Endothelial cell of umbilical vein (primary cell): ENCODE measurements around the gene FXYD6. TPM values are rescaled to one million over a fixed set of nuclear protein-coding genes. Genes with fewer than 3 reads are reported as not detected.

Source experiments
- BruUV-seq: library from RNA; stranded (reverse); fragments of 400-500 nt; replicated peaks from 2 replicates; lab custom pipeline; 2021; lab: Mats Ljungman, UMichigan
- CTCF ChIA-PET: fragments of 300-600, 350-600 bp; sonication (Branson Sonifier 250); formaldehyde crosslinking; loops from one replicate; lab custom pipeline; 2021; ENCODE audit warnings: antibody characterized with exemption, inconsistent platforms; lab: Charles Lee
- POLR2A ChIA-PET: fragments of 300-600, 350-600 bp; sonication (Branson Sonifier 250); formaldehyde crosslinking; loops from one replicate; lab custom pipeline; 2021; ENCODE audit warnings: antibody characterized with exemption, inconsistent platforms; lab: Charles Lee
- DNase-seq: peaks from one replicate; pipeline ENCODE4 v3.0.0-alpha.2; 2011; ENCODE audit warnings: low read depth, low spot score
- FAIRE-seq: peaks from 2 replicates; lab custom pipeline; 2011; peaks lifted over from hg19 to GRCh38; lab: Jason Lieb, UNC
- H2AFZ ChIP-seq: 2 replicates; pipeline ENCODE4 v1.6.0; 2012; ENCODE audit warnings: low read depth, low read length, control low read depth, inconsistent platforms
- H3K27ac ChIP-seq: 2 replicates; pipeline ENCODE4 v1.5.1; 2011; ENCODE audit warnings: low read depth, mild to moderate bottlenecking, control low read depth, low read length, moderate library complexity; ENCODE audit not compliant: insufficient read depth
- H3K27me3 ChIP-seq, 2 experiments: 2 replicates each; pipeline versions ENCODE4 v1.6.0 to v1.6.1; 2011; ENCODE audit warnings: low read length in 2 of 2, mixed read lengths in 1 of 2; ENCODE audit not compliant: control insufficient read depth in 2 of 2, insufficient read depth in 2 of 2
- H3K36me3 ChIP-seq, 2 experiments: 2 replicates in 1 of 2; 3 replicates in 1 of 2; pipeline ENCODE4 v1.5.1; 2011; ENCODE audit warnings: low read length in 2 of 2, mild to moderate bottlenecking in 1 of 2, moderate library complexity in 1 of 2; ENCODE audit not compliant: control insufficient read depth in 2 of 2, insufficient read depth in 2 of 2; ENCODE audit errors: extremely low read depth in 1 of 2
- H3K4me1 ChIP-seq: 3 replicates; pipeline ENCODE4 v1.5.1; 2011; ENCODE audit warnings: mild to moderate bottlenecking, low read length; ENCODE audit not compliant: control insufficient read depth, insufficient read depth; ENCODE audit errors: extremely low read depth
- H3K4me2 ChIP-seq: 2 replicates; pipeline ENCODE4 v1.6.1; 2011; ENCODE audit warnings: low read length, control low read depth, mixed read lengths; ENCODE audit not compliant: insufficient read depth
- H3K4me3 ChIP-seq, 3 experiments: fragments of 200-600 bp in 1 of 3; sonication (generic), shearing (Covaris generic) in 1 of 3; replicated peaks in 1 of 3; 2 replicates each; pipeline ENCODE4 v1.5.1; 2011 to 2016; ENCODE audit warnings: control low read depth in 3 of 3, low read length in 3 of 3, mild to moderate bottlenecking in 2 of 3, inconsistent platforms in 1 of 3, low read depth in 1 of 3, moderate library complexity in 1 of 3; ENCODE audit not compliant: insufficient read depth in 1 of 3
- H3K79me2 ChIP-seq: 2 replicates; pipeline ENCODE4 v1.6.0; 2012; ENCODE audit warnings: low read length, inconsistent platforms; ENCODE audit not compliant: control insufficient read depth, insufficient read depth
- H3K9ac ChIP-seq: replicated peaks from 2 replicates; pipeline ENCODE3; 2011; ENCODE audit warnings: low read length, control low read depth; ENCODE audit not compliant: insufficient read depth; ENCODE audit errors: extremely low read depth
- H3K9me1 ChIP-seq: replicated peaks from 3 replicates; pipeline ENCODE4 v1.6.0; 2011; ENCODE audit warnings: mild to moderate bottlenecking, low read length; ENCODE audit not compliant: control insufficient read depth, insufficient read depth; ENCODE audit errors: extremely low read depth
- H3K9me3 ChIP-seq: replicated peaks from 2 replicates; pipeline ENCODE4 v1.5.1; 2012; ENCODE audit warnings: low read length, inconsistent platforms; ENCODE audit not compliant: control insufficient read depth, insufficient read depth
- H4K20me1 ChIP-seq: replicated peaks from 2 replicates; pipeline ENCODE3; 2011; ENCODE audit warnings: mild to moderate bottlenecking, low read length; ENCODE audit not compliant: control insufficient read depth, insufficient read depth; ENCODE audit errors: extremely low read depth
- CTCF ChIP-seq, 2 donors: IDR thresholded peaks; 1 replicate in 1 of 2; 2 replicates in 1 of 2; pipeline ENCODE4 v1.5.1; 2011; ENCODE audit warnings: low read length in 2 of 2, mild to moderate bottlenecking in 2 of 2, moderate library complexity in 2 of 2, control low read depth in 1 of 2, inconsistent platforms in 1 of 2, low read depth in 1 of 2; ENCODE audit not compliant: insufficient read depth in 1 of 2; ENCODE audit errors: extremely low read depth in 1 of 2
- EZH2 ChIP-seq: IDR thresholded peaks from 2 replicates; pipeline ENCODE4 v1.6.1; 2012; ENCODE audit warnings: borderline replicate concordance, low read depth, mild to moderate bottlenecking, moderate library complexity, low read length, inconsistent platforms; ENCODE audit not compliant: severe bottlenecking
- FOS ChIP-seq: IDR thresholded peaks from 2 replicates; pipeline ENCODE4 v1.6.1; 2011; ENCODE audit warnings: mild to moderate bottlenecking, low read length, moderate library complexity, borderline replicate concordance; ENCODE audit not compliant: insufficient read depth
- GATA2 ChIP-seq: IDR thresholded peaks from 2 replicates; pipeline ENCODE4 v1.7.0; 2011; ENCODE audit warnings: low read depth, mild to moderate bottlenecking, moderate library complexity, mixed read lengths, low read length; ENCODE audit not compliant: insufficient read length, insufficient read depth
- JUN ChIP-seq: IDR thresholded peaks from 2 replicates; pipeline ENCODE4 v1.6.1; 2011; ENCODE audit warnings: borderline replicate concordance, low read depth; ENCODE audit not compliant: insufficient read length, insufficient read depth
- MYC ChIP-seq: IDR thresholded peaks from one replicate; pipeline ENCODE4 v1.6.1; 2011; ENCODE audit warnings: mild to moderate bottlenecking, low read depth, low read length
- POLR2A ChIP-seq: IDR thresholded peaks from 2 replicates; pipeline ENCODE4 v1.6.1; 2012; ENCODE audit warnings: low read depth, mild to moderate bottlenecking, control low read depth, low read length
- POLR2AphosphoS5 ChIP-seq: IDR thresholded peaks from 2 replicates; pipeline ENCODE4 v1.6.1; 2012; ENCODE audit warnings: low read depth, mild to moderate bottlenecking, control low read depth, low read length, moderate library complexity; ENCODE audit not compliant: insufficient read depth
- dilution Hi-C: fragments of 300-500 bp; cut with MboI; formaldehyde crosslinking; loops from one replicate; pipeline ENCODE4 v1.15.0; 2019; ENCODE audit warnings: low sequenced_read_pairs; ENCODE audit not compliant: extremely low pct_ligation_motif_present
- intact Hi-C: fragments of 100-400 bp; cut with micrococcal nuclease; formaldehyde crosslinking; loops from one replicate; pipeline ENCODE4 v1.10.0; 2022
- polyA plus RNA-seq, 4 experiments: library from polyadenylated mRNA; depleted of rRNA in 3 of 4; stranded (reverse) in 3 of 4; unstranded in 1 of 4; fragments of >200 nt; gene quantifications; 2 replicates each; pipeline versions ENCODE4 v1.2.1 to v1.2.3, GENCODE V29; 2011 to 2012; ENCODE audit warnings: missing spikeins in 1 of 4
- total RNA-seq: library from RNA; stranded (reverse); gene quantifications from 2 replicates; pipeline ENCODE4 v1.2.3, GENCODE V29; 2021
- TF ChIP-seq, protein P1 (sequence below): IDR thresholded peaks from 2 replicates; pipeline ENCODE4 v1.6.1; 2011; ENCODE audit not compliant: insufficient read depth, insufficient read length

FXYD6 gene
- total and polyA plus RNA-seq, 2 donors (not counting 3 experiments of a cell fraction or from before 2014, with no cell fraction given) = 1.4 to 8.7 TPM

- intact Hi-C loops (no loop called here), dilution Hi-C loops (no loop called here)
- no peak overlapping the region for H3K27ac ChIP-seq
- H2AFZ ChIP-seq = no peak overlapping the region
- FAIRE-seq (no peak), DNase-seq (no peak)
- no peaks in the 10 kb centered on the region for H3K79me2 ChIP-seq
- no peaks in the 10 kb centered on the region for H3K36me3 ChIP-seq
- no peaks in the 10 kb centered on the region for H3K9me1 ChIP-seq
- H3K4me3 ChIP-seq = no peak overlapping the region
- no peak for TF ChIP-seq EZH2
- no peak for TF ChIP-seq CTCF (IDR thresholded peaks at IDR 0.05; ENCODE audit: extremely low read depth in 1 of 2, insufficient read depth in 1 of 2, low read depth in 1 of 2, low read length in 2 of 2)
- no peak for TF ChIP-seq GATA2
- TF ChIP-seq FOS = no peak
- no peak for TF ChIP-seq MYC
- no peak for TF ChIP-seq JUN
- TF ChIP-seq, protein P1, sequence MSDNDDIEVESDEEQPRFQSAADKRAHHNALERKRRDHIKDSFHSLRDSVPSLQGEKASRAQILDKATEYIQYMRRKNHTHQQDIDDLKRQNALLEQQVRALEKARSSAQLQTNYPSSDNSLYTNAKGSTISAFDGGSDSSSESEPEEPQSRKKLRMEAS = no peak
- no peak for TF ChIP-seq POLR2A
- TF ChIP-seq POLR2AphosphoS5 = no peak
- H3K4me2 ChIP-seq = no peak overlapping the region
- H3K4me1 ChIP-seq = peaks cover 36% of the 10 kb centered on the region
- H3K9ac ChIP-seq = no peak overlapping the region
- BruUV-seq = no TSS peak
- POLR2A ChIA-PET = no interaction called here
- CTCF ChIA-PET = interaction anchor here (1.4 to 12.2 kb wide), 4 partner anchors 9 to 120 kb away, joined by 5 to 520 read pairs (median 21); no protein-coding TSS in a partner anchor
- H4K20me1 ChIP-seq = no peaks in the 10 kb centered on the region
- H3K9me3 ChIP-seq = no peaks in the 10 kb centered on the region
- no peaks in the 10 kb centered on the region for H3K27me3 ChIP-seq
Measured at GRCh38 chr11:117826190-117826570, 50.3 kb downstream of the FXYD6 start.
